ENCODE results near the gene SMYD3. TPM values are rescaled to one million over a fixed set of nuclear protein-coding genes. Genes with fewer than 3 reads are reported as not detected.
A peak's percentile ranks its signal among the peaks of the same experiment; 100 is the strongest.

SMYD3 gene
- total and polyA plus RNA-seq, 9 of the 15 experiments (the other 6 are each of a cell fraction or from before 2014, with no cell fraction given) = 128 to 440 (median 197) TPM

- TF ChIP-seq CCNT2 (IDR thresholded peaks at IDR 0.05; ENCODE audit: borderline replicate concordance, extremely low read depth, insufficient read length, low read depth, low read length) (peak; percentile 65), ZFP36 (IDR thresholded peaks at IDR 0.05; ENCODE audit: low read depth, low read length, partially characterized antibody) (peak; percentile 40), ZNF586 (CRISPR knock-in tag; conservative IDR thresholded peaks at IDR 0.05) (no peak), FOS (IDR thresholded peaks at IDR 0.05; ENCODE audit: extremely low read depth, insufficient read length) (no peak), RCOR1 (IDR thresholded peaks at IDR 0.05; ENCODE audit: borderline replicate concordance in 1 of 2, low read depth in 2 of 2, low read length in 2 of 2) (peak in 1 of 2 experiments; percentile 88; a peak in 1 of 4 replicates), ZNF184 (CRISPR knock-in tag; IDR thresholded peaks at IDR 0.05) (no peak), MLLT1 (IDR thresholded peaks at IDR 0.05) (no peak), ZKSCAN8 (CRISPR knock-in tag; IDR thresholded peaks at IDR 0.05) (peak; percentile 47; the same call in 1 of the 2 replicates), NFYB (IDR thresholded peaks at IDR 0.05; ENCODE audit: extremely low read depth, insufficient read length) (no peak), TFE3 (CRISPR knock-in tag; IDR thresholded peaks at IDR 0.05) (no peak), ZC3H8 (IDR thresholded peaks at IDR 0.05) (no peak), ZNF696 (CRISPR knock-in tag; conservative IDR thresholded peaks at IDR 0.05) (no peak), ZFPM2 (CRISPR knock-in tag; IDR thresholded peaks at IDR 0.05) (no peak), MBD1 (CRISPR knock-in tag; IDR thresholded peaks at IDR 0.05) (no peak), HDAC8 (tag; IDR thresholded peaks at IDR 0.05) (no peak), PML (IDR thresholded peaks at IDR 0.05; ENCODE audit: low read length) (peak; percentile 26; the same call in 1 of the 2 replicates), TBL1XR1 (IDR thresholded peaks at IDR 0.05; ENCODE audit: low read length in 2 of 2) (peak in 1 of 2 experiments; percentile 56; a peak in 1 of 4 replicates), KLF6 (CRISPR knock-in tag; IDR thresholded peaks at IDR 0.05; ENCODE audit: borderline replicate concordance) (no peak), ZBTB17 (CRISPR knock-in tag; IDR thresholded peaks at IDR 0.05) (no peak), CTCF (IDR thresholded peaks at IDR 0.05 in 2 of 3, conservative IDR thresholded peaks at IDR 0.05 in 1 of 3; ENCODE audit: insufficient read depth in 2 of 3, low read depth in 1 of 3, low read length in 3 of 3) (no peak), POLR2B (IDR thresholded peaks at IDR 0.05; ENCODE audit: low read depth, partially characterized antibody) (no peak)
Measured at GRCh38 chr1:245791410-245792312, 715.4 kb downstream of the SMYD3 start (continued).

Data from K562 (cell line).